ENCODE results near the gene ZNF710.

ZNF710 gene

GRCh38 chr15:90019611-90020010 lies 18.5 kb downstream of the ZNF710 start:
- DNase-seq (ENCODE audit: low spot score), result no peak

DNA sequence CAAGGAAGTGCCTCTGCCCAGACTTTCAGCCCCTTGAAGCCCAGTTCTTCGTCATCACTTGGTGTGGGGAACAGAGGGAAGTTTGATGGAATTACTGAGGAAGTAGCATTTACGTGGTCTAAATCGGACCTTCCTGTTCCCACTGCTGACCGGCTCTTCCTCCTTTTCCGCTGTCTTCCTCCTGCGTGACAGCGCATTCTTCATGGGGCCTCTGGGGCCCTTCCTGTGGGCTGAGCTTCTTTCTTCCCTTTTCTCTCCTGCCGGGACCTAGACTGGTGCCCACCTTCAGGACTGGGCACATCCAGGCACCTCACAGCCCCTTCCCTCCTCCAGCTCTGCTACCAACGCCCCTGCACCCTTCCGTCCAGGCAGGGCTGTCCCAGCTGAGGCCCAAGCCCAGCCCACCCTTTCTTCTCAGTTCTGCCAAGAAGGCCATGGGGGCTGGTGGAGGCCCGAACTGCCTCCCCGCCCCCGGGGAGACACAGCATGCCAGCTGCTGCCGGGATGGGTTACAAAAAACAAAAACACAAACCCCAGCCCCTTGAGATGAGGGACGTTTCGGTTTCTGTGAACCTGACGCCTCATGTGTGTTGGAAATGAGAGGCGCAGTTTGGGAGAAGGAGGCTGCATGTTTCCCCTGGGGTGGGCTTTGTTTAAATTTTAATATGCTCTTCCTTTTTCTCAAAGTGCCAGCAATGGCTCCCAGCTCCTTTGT lies 19.1 kb downstream of the ZNF710 start:
- no peak for DNase-seq (ENCODE audit: low spot score)

DNA sequence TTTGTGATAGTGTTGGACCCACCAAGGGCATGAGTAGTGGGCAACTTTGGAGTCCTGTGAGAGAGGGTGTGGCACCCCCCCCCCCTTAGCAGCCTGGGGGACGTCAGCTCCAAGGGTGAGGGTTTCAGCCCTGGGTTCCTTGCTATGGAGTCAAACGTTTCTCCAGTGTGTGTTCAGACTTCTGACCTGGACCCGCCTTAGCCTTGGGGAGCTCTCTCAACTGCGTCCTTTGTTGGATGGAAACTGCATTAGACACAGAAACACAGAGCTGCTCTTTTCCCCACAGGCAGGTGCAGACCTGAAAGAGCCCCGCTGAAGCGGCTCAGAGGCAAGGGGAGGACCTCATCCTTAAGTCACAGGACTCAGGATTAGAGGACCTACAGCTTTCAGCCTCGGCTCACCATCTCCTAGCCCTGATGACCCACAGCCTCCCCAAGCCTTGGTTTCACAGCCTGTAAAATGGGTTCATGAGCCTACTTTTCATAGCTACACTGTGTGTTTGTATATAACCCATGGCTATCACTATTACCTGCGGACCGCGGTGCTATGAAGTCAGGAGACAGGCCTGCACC lies 19.9 kb downstream of the ZNF710 start:
- DNase-seq (ENCODE audit: low spot score), result no peak

DNA sequence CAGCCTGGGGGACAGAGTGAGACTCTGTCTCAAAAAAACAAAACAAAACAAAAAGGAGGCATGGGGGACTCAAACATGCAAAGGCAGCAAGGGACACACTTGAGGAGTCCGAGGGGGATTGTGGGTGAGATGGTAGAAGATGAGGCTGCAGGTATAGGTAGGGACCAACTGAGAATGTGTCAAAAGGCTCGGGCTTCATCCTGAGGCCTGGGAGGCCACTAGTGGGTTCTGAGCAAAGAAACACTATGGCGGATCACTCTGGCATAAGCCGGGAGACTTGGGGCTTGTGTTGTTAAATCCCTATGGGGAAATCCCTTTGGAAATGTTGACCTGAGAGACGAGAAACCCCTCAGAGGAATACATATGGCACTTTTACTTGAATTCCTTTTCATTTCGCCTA lies 21.2 kb downstream of the ZNF710 start:
- DNase-seq (ENCODE audit: low spot score), result no peak

DNA sequence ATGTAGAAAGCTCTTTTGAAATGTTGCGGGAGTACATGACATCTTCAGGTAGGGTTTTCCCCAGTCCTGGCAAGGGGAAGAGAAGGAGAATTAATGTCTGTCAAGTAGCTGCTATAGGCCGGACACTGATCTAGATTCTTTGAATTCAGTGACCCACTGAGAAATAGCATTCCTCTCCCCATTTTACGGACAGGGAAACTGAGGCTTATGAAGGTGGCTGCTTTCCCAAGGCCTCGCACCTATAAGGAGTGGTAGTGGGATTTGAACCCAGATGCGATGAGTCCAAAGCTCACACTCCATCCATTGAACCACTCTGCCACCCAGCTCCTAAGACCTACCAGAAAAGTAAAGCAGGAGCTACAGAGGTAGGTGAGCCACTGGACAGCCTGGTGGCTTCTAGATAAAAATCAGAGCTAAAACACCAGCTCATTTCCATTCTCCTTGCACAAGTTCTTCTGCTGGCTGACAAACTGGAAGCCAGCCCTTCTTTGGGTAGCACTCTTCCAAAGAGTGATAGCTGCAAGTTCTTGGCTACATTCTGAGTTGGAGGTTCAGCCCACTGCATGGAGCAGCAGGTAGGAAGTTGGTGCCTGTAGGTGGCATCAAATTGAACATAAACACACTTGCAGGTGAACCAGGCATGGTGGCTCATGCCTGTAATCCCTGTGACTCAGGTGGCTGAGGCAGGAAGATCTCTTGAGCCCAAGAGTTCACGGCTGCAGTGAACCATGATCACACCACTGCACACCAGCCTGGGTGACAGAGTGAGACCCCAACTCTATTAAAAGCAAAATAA lies 22.0 kb downstream of the ZNF710 start:
- DNase-seq (ENCODE audit: low spot score), result no peak

- DNase-seq (ENCODE audit: low spot score), result no peak
Measured at GRCh38 chr15:90024406-90024805, 23.3 kb downstream of the ZNF710 start.

GRCh38 chr15:90025489-90026033 lies 24.4 kb downstream of the ZNF710 start:
- DNase-seq (ENCODE audit: low spot score), result no peak

- DNase-seq (ENCODE audit: low spot score), result no peak
Measured at GRCh38 chr15:90028376-90028944, 27.3 kb downstream of the ZNF710 start.

DNA sequence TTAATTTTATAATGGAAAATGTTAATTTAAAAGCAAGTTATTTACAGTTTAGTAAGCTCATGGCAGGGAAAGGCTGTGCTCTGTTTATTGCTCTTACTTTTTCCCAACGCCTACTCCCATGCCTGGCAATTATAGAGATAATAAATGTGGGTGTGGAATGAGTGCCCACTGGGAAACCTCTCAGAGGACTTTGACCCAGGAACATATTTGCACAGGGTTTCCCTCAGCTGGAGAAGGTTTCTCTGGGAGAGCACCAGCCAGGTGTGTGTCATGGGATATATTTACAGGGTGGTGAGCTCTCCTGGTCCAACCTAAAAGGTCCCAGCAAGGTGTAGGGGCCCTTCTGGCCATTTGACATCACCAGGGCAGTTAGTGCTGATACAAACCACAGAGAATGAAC lies 27.9 kb downstream of the ZNF710 start:
- DNase-seq (ENCODE audit: low spot score), result no peak

DNA sequence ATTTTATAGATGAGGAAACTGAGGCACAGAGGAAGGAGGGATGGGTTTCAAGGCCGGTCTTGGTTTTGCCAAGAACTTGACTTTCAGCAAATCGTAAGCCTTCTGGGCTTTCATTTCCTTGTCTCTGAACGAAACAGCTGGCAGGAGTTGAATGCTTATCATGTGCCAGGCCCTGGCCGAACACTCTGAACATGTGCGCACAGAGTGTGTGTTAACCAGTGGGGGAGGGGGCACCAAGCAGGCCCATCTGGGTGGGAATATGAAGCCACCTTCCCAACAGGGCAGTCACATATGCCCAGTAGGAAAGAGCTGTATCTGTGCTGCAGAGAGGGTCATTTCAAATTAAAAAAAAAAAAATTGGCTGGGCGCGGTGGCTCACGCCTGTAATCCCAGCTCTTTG lies 29.3 kb downstream of the ZNF710 start:
- DNase-seq (ENCODE audit: low spot score), result no peak

DNA sequence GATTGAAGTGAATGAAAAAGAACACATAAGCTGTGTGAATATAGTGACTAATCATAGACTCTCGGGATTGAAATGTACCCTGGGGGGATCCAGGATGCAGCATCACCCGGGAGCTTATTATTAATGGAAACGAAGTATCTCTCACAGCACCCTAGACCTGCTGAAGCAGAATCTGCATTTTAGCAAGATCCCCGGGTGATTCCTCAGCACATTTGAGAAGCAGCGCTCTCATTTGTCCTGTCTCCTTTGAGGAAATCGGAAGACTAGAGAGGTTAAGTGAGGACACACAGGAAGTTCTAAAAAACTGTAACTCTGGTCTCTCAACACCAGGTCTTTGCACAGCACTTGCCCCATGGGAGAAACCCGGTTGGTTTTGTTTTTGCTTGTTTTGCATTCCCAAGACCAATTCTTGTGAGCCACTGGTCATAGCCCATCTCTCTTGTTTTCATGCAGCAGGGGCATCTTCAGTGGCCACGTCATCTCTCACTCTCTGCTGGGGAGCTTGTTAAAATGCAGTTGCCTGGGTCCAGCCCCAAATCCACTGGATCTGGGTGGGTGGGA lies 30.2 kb downstream of the ZNF710 start:
- DNase-seq (ENCODE audit: low spot score), result peak; percentile 73

- no peak for DNase-seq (ENCODE audit: low spot score)
Measured at GRCh38 chr15:90033006-90033405, 31.9 kb downstream of the ZNF710 start.

- no peak for DNase-seq (ENCODE audit: low spot score)
Measured at GRCh38 chr15:90033448-90033847, 32.3 kb downstream of the ZNF710 start.

DNA sequence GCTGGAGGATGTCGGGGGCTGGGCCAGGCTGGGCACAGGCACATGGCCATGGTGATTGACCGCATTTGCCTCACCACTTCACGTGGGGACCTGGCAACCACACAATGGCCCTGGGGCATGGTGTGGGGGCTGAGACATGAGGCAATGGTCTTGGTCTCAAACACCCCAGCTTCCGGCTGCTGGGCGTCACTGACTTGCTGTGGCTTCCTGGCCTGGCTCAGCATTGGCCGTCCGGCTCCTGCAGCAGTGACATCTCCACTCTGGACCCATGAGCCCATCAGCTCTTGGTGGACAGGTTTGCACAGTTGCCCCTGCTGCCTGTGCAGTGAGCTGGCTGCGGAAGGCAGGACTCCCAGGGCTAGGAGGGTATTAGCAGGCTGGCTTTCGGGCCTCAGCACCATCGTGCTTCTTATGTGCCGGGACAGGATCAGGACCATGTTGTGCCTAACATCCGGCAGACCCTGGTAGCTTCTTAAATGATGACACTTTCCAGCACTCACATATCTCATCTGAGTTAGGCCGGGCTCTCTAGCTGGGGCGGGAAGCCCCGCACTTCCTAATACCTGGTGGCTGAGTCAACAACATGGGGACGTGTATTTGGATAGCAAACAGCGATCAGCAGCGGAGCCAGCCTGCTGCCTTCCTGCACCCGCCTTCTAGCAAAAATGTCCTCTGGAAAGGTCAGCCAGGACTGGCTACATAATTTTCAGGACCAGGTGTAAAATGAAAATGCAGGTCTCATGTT lies 34.1 kb downstream of the ZNF710 start:
- no peak for DNase-seq (ENCODE audit: low spot score)

DNA sequence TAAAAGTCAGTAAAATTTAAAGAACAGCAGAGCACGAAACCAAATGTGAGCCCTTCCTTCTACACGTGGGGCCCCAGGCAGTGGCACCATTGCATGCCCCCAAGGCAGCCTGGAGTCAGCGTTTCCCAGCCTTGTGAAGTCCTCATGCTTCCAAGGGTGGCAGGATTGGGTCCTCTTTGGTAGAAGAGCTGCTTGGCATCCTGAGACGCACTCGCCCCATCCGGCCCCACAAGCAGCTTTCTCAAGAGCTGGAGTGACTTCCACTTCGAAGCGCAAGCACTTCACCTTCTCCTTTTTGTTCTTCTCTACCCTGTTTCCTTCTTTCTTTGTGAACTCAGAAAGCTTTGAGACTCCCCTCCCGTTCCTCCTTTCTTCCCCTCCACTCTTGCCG lies 34.7 kb downstream of the ZNF710 start:
- no peak for DNase-seq (ENCODE audit: low spot score)

DNA sequence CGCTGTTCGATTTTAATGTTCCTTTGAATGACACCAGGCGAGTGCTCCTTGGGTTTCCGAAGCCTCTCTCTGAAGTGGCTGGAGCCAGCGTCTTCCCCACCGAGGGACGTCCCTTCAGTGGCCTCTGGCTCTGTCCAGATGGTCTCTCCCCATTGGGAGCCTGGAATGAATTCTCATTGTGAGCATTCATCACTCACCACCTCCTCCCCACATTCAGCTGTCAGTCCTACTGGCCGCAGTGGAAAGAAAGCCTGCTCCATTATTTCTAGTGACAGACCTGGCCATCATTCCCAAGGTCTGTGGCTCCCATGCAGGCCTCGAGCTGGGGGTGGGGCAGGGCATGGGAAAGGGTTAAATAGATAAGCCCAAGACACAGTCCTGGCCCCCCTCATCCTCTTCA lies 35.2 kb downstream of the ZNF710 start:
- DNase-seq (ENCODE audit: low spot score), result no peak

- DNase-seq (ENCODE audit: low spot score), result peak; percentile 40
Measured at GRCh38 chr15:90036806-90037510, 35.8 kb downstream of the ZNF710 start.

DNA sequence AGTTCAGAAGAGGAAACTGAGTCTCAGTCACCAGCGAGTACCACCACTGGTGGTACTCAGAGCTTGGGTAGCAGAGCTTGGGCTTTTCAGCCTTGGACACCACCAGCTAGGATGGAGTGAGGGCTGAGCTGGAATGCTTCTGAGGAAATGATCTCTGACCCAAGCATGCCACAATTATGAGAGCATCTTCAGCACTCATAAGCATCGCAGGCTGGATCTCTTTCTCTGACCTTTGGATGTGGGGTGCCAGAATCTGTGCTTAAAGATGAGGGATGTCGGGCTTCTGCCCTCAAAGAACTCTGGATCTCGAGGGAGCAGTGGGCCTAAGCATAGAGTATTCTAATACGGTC lies 36.4 kb downstream of the ZNF710 start:
- DNase-seq (ENCODE audit: low spot score), result peak; percentile 89

- peak; percentile 29 for DNase-seq (ENCODE audit: low spot score)
Measured at GRCh38 chr15:90037961-90038631, 37.0 kb downstream of the ZNF710 start.

DNA sequence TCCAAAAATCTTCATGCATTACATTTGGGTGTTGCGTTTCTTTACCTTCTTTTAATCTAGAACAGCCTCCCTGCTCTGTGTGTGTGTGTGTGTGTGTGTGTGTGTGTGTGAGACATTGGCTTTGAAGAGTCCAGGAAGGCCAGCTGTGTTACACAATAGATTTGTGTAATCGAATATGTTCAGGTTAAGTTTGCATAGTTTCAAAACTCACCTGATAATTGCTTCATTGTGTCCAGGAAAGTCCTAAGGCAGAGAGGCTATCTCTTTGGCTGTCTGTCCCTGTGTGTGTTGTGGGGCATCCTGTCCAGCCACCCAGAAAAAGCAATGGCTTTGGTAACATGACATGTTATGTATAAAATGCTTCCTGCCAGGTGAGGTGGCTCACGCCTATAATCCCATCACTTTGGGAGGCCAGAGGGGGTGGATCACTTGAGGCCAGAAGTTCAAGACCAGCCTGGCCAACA lies 37.5 kb downstream of the ZNF710 start:
- no peak for DNase-seq (ENCODE audit: low spot score)
